ENCODE measurements around the gene OR4B1.
"Not testable (repeated sequence)": the region's sequence is repeated elsewhere in the genome, so short reads cannot be mapped to it uniquely, and the experiment has no call there.

The OR4B1 gene, protein sequence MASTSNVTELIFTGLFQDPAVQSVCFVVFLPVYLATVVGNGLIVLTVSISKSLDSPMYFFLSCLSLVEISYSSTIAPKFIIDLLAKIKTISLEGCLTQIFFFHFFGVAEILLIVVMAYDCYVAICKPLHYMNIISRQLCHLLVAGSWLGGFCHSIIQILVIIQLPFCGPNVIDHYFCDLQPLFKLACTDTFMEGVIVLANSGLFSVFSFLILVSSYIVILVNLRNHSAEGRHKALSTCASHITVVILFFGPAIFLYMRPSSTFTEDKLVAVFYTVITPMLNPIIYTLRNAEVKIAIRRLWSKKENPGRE

DNA sequence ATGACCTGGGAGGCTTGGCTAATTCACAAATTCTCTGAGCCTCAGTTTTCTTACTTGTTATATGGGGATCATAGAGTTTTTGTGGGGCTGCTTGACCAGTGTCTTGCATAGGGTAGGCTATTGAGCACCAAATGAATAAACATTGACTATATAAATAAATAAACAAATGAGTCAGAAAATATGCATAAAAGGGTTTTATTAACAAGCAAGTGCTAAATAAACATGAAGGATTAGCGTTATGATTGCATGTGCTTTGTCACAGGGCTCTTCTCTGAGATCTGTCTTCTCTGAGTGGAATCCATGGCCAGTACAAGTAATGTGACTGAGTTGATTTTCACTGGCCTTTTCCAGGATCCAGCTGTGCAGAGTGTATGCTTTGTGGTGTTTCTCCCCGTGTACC is at the start of gene OR4B1:
TSS of gene OR4B1 (plus strand) at position 301 of the 400 bp plus-strand sequence. CDS start at position 301, 0 bp downstream.
- Mint-ChIP-seq H3K27me3 (peaks cover 3% of the 10 kb centered on the region), H3K4me3 (no peak within 1 kb of the TSS), H3K9me3 (no peaks in the 10 kb centered on the region), H3K27ac (no peak within 1 kb of the TSS), H3K36me3 (ENCODE audit: low read depth) (no peaks in the 10 kb centered on the region), H3K4me1 (ENCODE audit: low read depth) (no peaks in the 10 kb centered on the region)

- Mint-ChIP-seq H3K36me3 (ENCODE audit: low read depth) (peaks cover 52% of the 10 kb centered on the region), H3K4me3 (no peak overlapping the region), H3K27ac (no peak overlapping the region), H3K4me1 (ENCODE audit: low read depth) (peaks cover 18% of the 10 kb centered on the region), H3K27me3 (no peaks in the 10 kb centered on the region), H3K9me3 (no peaks in the 10 kb centered on the region)
These were observed 49.2 kb upstream of the OR4B1 start for GRCh38 chr11:48167380-48167779.

- no peaks in the 10 kb centered on the region for H3K27me3 Mint-ChIP-seq
- peaks cover 38% of the 10 kb centered on the region for H3K36me3 Mint-ChIP-seq (ENCODE audit: low read depth)
- no peaks in the 10 kb centered on the region for H3K9me3 Mint-ChIP-seq
- peaks cover 18% of the 10 kb centered on the region for H3K4me1 Mint-ChIP-seq (ENCODE audit: low read depth)
- H3K4me3 Mint-ChIP-seq: no peak overlapping the region
- H3K27ac Mint-ChIP-seq: no peak overlapping the region
These were observed 47.8 kb upstream of the OR4B1 start for GRCh38 chr11:48168815-48169214.

- Mint-ChIP-seq H3K27me3 (no peaks in the 10 kb centered on the region), H3K36me3 (ENCODE audit: low read depth) (peaks cover 34% of the 10 kb centered on the region), H3K4me3 (no peak overlapping the region)
These were observed 47.4 kb upstream of the OR4B1 start for GRCh38 chr11:48169259-48169658.

GRCh38 chr11:48169717-48170116 is 46.9 kb upstream of the OR4B1 start:
- H3K4me3 Mint-ChIP-seq: no peak overlapping the region
- no peaks in the 10 kb centered on the region for H3K27me3 Mint-ChIP-seq
- H3K27ac Mint-ChIP-seq: peak overlapping the region; percentile 19
- H3K36me3 Mint-ChIP-seq (ENCODE audit: low read depth): peaks cover 32% of the 10 kb centered on the region
- H3K9me3 Mint-ChIP-seq: no peaks in the 10 kb centered on the region
- peaks cover 18% of the 10 kb centered on the region for H3K4me1 Mint-ChIP-seq (ENCODE audit: low read depth)

More at GRCh38 chr11:48169259-48169658, 47.4 kb upstream of the OR4B1 start:
- no peak overlapping the region for H3K27ac Mint-ChIP-seq
- no peaks in the 10 kb centered on the region for H3K9me3 Mint-ChIP-seq
- peaks cover 18% of the 10 kb centered on the region for H3K4me1 Mint-ChIP-seq (ENCODE audit: low read depth)

GRCh38 chr11:48170241-48171233 is 46.1 kb upstream of the OR4B1 start:
- no peak overlapping the region for H3K4me3 Mint-ChIP-seq
- peaks cover 29% of the 10 kb centered on the region for H3K36me3 Mint-ChIP-seq (ENCODE audit: low read depth)
- no peaks in the 10 kb centered on the region for H3K27me3 Mint-ChIP-seq
- peaks cover 18% of the 10 kb centered on the region for H3K4me1 Mint-ChIP-seq (ENCODE audit: low read depth)
- no peaks in the 10 kb centered on the region for H3K9me3 Mint-ChIP-seq
- peak overlapping the region; percentile 23 for H3K27ac Mint-ChIP-seq

- Mint-ChIP-seq H3K36me3 (ENCODE audit: low read depth) (peaks cover 10% of the 10 kb centered on the region), H3K27me3 (no peaks in the 10 kb centered on the region), H3K9me3 (no peaks in the 10 kb centered on the region), H3K4me3 (no peak overlapping the region), H3K4me1 (ENCODE audit: low read depth) (peaks cover 18% of the 10 kb centered on the region), H3K27ac (no peak overlapping the region)
These were observed 43.6 kb upstream of the OR4B1 start for GRCh38 chr11:48172818-48173609.

GRCh38 chr11:48177661-48178060 is 38.9 kb upstream of the OR4B1 start:
- Mint-ChIP-seq H3K9me3 (no peaks in the 10 kb centered on the region), H3K4me1 (ENCODE audit: low read depth) (no peaks in the 10 kb centered on the region), H3K27me3 (no peaks in the 10 kb centered on the region), H3K27ac (no peak overlapping the region), H3K36me3 (ENCODE audit: low read depth) (no peaks in the 10 kb centered on the region), H3K4me3 (no peak overlapping the region)

DNA sequence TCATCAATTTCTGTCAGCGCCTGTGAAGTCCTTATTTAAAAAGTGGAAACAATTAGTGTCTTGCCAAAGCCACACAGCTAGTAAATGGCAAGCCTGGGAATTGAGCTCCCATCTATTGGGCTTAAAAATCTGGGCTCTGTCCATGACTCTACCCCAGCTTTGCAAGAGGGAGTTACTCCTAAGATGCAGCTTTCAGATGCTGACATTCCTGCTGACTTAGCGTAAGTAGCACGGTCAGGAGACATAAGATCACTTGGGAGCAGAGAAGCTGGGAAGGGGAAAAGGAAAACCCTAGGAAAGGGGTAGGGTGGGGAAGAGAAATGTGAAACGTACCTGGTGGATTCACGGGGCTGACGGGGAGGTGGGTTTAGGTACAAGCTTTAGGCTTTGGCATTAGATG is 36.0 kb upstream of the OR4B1 start:
- Mint-ChIP-seq H3K4me3 (no peak overlapping the region), H3K4me1 (ENCODE audit: low read depth) (no peaks in the 10 kb centered on the region), H3K27me3 (no peaks in the 10 kb centered on the region), H3K27ac (no peak overlapping the region), H3K9me3 (no peaks in the 10 kb centered on the region), H3K36me3 (ENCODE audit: low read depth) (no peaks in the 10 kb centered on the region)

DNA sequence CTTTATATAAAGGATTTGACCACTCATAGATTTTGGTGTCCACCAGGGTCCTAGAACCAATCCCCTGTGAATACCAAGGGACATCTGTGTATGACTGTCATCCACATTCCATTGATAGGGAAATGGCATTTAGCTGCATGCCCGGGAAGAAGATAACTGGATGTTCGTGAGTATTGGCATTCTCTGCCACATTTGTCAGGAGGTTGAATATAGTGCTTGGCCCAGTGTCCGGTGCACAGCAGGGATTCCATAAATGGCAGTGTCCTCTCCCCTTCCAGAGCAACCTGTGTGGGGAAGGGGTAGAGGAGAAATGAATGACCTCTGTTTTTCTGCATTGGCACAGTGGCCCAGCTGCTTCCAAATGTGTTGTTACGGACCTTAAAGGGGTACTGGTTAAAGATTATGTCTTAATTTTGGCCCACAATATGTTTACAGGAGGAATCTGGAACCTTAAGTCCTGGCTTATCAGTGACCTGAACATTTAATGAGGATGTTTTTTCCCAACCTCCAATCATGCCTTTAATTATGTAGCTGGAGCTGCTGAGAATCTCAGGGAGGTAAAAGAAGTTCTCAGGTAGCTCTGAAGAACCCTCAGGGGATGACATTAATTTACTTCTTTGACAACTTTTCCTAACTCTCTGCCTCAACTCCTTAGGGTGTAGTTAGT is 33.6 kb upstream of the OR4B1 start:
- Mint-ChIP-seq H3K9me3 (no peaks in the 10 kb centered on the region), H3K36me3 (ENCODE audit: low read depth) (no peaks in the 10 kb centered on the region), H3K27ac (no peak overlapping the region), H3K4me1 (ENCODE audit: low read depth) (no peaks in the 10 kb centered on the region), H3K4me3 (no peak overlapping the region), H3K27me3 (no peaks in the 10 kb centered on the region)

- Mint-ChIP-seq H3K27ac (no peak overlapping the region), H3K27me3 (no peaks in the 10 kb centered on the region), H3K4me3 (no peak overlapping the region), H3K9me3 (no peaks in the 10 kb centered on the region), H3K4me1 (ENCODE audit: low read depth) (no peaks in the 10 kb centered on the region), H3K36me3 (ENCODE audit: low read depth) (no peaks in the 10 kb centered on the region)
These were observed 32.2 kb upstream of the OR4B1 start for GRCh38 chr11:48184452-48184851.

GRCh38 chr11:48190906-48191654 is 25.5 kb upstream of the OR4B1 start:
- Mint-ChIP-seq H3K4me1 (ENCODE audit: low read depth) (peaks cover 22% of the 10 kb centered on the region), H3K27ac (peak overlapping the region; percentile 3), H3K9me3 (peaks cover 12% of the 10 kb centered on the region), H3K4me3 (peak overlapping the region; percentile 49)
- H3K36me3 Mint-ChIP-seq (ENCODE audit: low read depth); H3K27me3 Mint-ChIP-seq: not testable (repeated sequence)

GRCh38 chr11:48193876-48194275 is 22.7 kb upstream of the OR4B1 start:
- H3K4me1 Mint-ChIP-seq (ENCODE audit: low read depth): peaks cover 22% of the 10 kb centered on the region
- no peak overlapping the region for H3K27ac Mint-ChIP-seq
- no peak overlapping the region for H3K4me3 Mint-ChIP-seq
- no peaks in the 10 kb centered on the region for H3K27me3 Mint-ChIP-seq
- peaks cover 23% of the 10 kb centered on the region for H3K9me3 Mint-ChIP-seq
- H3K36me3 Mint-ChIP-seq (ENCODE audit: low read depth): no peaks in the 10 kb centered on the region

DNA sequence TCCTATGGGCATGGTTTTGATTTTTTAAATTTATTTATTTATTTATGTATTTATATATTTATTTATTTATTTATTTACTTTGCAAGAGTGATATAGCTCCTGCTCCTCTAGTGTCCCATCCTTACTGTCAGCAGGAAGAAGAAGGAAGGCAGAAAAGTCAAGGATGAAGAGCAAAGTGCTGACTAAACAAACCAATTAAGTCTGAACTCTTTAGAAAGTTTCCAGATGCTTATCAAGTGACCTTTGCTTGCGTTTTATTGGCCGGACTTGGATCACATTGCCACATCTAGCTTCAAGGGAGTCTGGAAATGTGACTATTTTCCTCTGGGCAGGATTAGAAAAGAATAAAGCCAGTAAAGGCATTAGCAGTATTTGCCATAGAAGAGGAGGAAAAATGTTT is 8.7 kb upstream of the OR4B1 start:
- H3K9me3 Mint-ChIP-seq: no peaks in the 10 kb centered on the region

More for the DNA sequence above, 8.7 kb upstream of the OR4B1 start:
- Mint-ChIP-seq H3K27ac (no peak overlapping the region), H3K4me3 (no peak overlapping the region), H3K36me3 (ENCODE audit: low read depth) (no peaks in the 10 kb centered on the region), H3K27me3 (peaks cover 20% of the 10 kb centered on the region), H3K4me1 (ENCODE audit: low read depth) (no peaks in the 10 kb centered on the region)

All from stimulated activated naive CD8-positive, alpha-beta T cell treated with anti-CD3 and anti-CD28 coated beads, Interleukin-15, Interleukin-2, amounts not matched to agents 100 ng/mL and 50 ng/mL, for 24 hours (primary cell).